Measurements from ENCODE around the gene RALB. TPM values are rescaled to one million over a fixed set of nuclear protein-coding genes. Genes with fewer than 3 reads are reported as not detected.

The RALB gene
- total RNA-seq, 1 experiment from 2014 or later: 59.4 TPM

DNA sequence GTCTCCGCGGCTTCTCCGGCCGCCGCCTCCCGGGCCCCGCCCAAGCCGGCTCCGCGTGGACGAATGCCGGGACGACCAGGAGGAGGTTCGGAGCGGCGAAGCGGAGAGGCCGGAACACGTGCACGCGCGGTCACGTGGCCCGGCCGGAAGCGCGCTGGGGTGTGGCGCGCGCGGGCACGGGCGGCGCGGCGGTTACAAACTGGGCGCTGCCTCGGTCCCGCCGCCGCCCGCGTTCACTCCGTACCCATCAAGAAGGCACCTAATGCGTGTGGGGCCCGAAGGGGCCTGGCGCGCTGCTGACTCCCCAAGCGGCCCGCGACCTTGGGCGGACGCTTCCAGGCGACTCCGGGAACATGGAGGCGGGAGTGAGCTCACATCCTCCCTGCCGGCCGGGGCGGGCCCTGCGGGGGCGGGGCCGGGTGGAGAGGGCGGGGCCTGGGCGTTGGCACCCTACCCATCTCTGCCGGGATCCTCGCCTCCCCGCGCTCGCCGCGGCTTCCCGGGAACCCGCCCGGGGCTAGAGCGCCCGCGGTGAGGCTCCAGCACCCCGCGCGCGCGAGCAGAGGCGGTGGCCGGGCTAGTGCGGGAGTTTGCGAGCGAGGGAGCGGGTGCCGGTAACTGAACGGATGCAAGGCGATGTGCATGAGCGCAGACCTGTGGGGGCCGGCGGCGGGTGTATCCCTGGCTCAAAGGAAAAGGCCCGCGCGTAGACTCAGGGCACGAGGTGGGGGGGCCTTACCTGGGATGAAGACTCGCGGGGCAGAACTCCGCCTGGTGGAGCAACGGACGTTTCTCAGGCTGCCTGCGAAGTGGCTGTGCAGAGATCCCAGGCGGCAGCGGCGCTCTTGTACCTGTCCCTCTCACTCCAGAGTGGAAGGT lies 29.4 kb upstream of the RALB start, which contains the start of gene TMEM185B:
TSS of gene TMEM185B (minus strand) at position 367 of the 879 bp plus-strand sequence. CDS start 424 bp downstream, outside the sequence.
- no TSS peak for BruUV-seq (replicated peaks)
- peaks cover 23% of the 10 kb centered on the region for H3K4me1 ChIP-seq
- CTCF ChIA-PET: interaction anchor here (0.5 to 1.5 kb wide), 11 partner anchors 21 to 459 kb away, joined by 3 to 19 read pairs (median 3); partner anchors contain the start of gene RALB
- Mint-ChIP-seq H3K4me3 (ENCODE audit: unreplicated experiment) (peak within 1 kb of the TSS; percentile 97), H3K27ac (ENCODE audit: unreplicated experiment) (peak within 1 kb of the TSS; percentile 96), H3K9me3 (ENCODE audit: unreplicated experiment) (no peaks in the 10 kb centered on the region), H3K36me3 (ENCODE audit: insufficient read depth, unreplicated experiment) (peaks cover 34% of the 10 kb centered on the region), H3K27me3 (ENCODE audit: insufficient read depth, unreplicated experiment) (no peaks in the 10 kb centered on the region), H3K4me1 (ENCODE audit: low read depth, unreplicated experiment) (peaks cover 17% of the 10 kb centered on the region)
- POLR2A ChIA-PET: interaction anchor here (0.6 to 1.6 kb wide), 12 partner anchors 8 to 464 kb away, joined by 3 to 46 read pairs (median 6); partner anchors contain the start of genes EPB41L5, PTPN4 and RALB
- TF ChIP-seq, protein P1, sequence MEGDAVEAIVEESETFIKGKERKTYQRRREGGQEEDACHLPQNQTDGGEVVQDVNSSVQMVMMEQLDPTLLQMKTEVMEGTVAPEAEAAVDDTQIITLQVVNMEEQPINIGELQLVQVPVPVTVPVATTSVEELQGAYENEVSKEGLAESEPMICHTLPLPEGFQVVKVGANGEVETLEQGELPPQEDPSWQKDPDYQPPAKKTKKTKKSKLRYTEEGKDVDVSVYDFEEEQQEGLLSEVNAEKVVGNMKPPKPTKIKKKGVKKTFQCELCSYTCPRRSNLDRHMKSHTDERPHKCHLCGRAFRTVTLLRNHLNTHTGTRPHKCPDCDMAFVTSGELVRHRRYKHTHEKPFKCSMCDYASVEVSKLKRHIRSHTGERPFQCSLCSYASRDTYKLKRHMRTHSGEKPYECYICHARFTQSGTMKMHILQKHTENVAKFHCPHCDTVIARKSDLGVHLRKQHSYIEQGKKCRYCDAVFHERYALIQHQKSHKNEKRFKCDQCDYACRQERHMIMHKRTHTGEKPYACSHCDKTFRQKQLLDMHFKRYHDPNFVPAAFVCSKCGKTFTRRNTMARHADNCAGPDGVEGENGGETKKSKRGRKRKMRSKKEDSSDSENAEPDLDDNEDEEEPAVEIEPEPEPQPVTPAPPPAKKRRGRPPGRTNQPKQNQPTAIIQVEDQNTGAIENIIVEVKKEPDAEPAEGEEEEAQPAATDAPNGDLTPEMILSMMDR (IDR thresholded peaks at IDR 0.05; ENCODE audit: insufficient read depth in 1 of 2, low read depth in 1 of 2, low read length in 1 of 2, severe bottlenecking in 1 of 2, unreplicated experiment in 1 of 2): peak; percentile 54 to 77
- peak; percentile 96 to 98 for DNase-seq
- H3K4me3 ChIP-seq (ENCODE audit: low read depth, low read length): peak within 1 kb of the TSS; percentile 76
- H3K27me3 ChIP-seq (replicated peaks; ENCODE audit: control insufficient read depth, insufficient read depth, low read length): no peaks in the 10 kb centered on the region
- H3K36me3 ChIP-seq (ENCODE audit: control insufficient read depth, insufficient read depth, low read length): peaks cover 1% of the 10 kb centered on the region; the same call in 1 of the 2 replicates
- H3K9me3 ChIP-seq: no peaks in the 10 kb centered on the region
- intact Hi-C loops (cut with micrococcal nuclease; ENCODE audit: unreplicated experiment): loop anchor here (1.0 to 10.0 kb wide), 6 partner anchors 15 to 1308 kb away; partner anchors contain the start of genes RALB and RNU4ATAC

DNA sequence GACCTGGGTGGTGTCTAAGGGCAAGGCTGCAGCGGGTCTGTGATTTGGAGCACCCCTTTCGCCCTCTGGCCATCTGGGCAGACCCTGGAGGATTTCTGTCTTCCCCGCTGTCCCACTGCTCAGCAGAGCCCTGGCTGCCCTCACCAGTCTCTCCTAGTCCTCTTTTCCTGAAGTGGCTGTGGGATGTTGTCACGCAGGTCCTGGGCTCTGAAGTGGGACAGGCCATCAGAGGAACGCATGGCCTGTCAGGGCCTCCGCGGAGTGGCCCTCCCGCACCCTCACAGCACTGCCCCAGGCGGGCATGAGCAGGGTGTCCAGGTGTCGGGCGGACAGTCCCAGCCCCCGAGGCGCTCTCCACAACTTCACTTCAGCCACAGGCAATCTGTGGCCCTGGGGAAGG lies 28.4 kb upstream of the RALB start:
- POLR2A ChIA-PET: no interaction called here
- peak overlapping the region; percentile 97 for H3K4me3 Mint-ChIP-seq (ENCODE audit: unreplicated experiment)

More for the DNA sequence above, 28.4 kb upstream of the RALB start:
- Histone ChIP-seq H3K9me3 (no peaks in the 10 kb centered on the region), H3K36me3 (ENCODE audit: control insufficient read depth, insufficient read depth, low read length) (peaks cover 1% of the 10 kb centered on the region; the same call in 1 of the 2 replicates), H3K4me3 (ENCODE audit: low read depth, low read length) (peak overlapping the region; percentile 76), H3K4me1 (peaks cover 27% of the 10 kb centered on the region), H3K27me3 (replicated peaks; ENCODE audit: control insufficient read depth, insufficient read depth, low read length) (no peaks in the 10 kb centered on the region)
- no peaks in the 10 kb centered on the region for H3K9me3 Mint-ChIP-seq (ENCODE audit: unreplicated experiment)
- peaks cover 26% of the 10 kb centered on the region for H3K36me3 Mint-ChIP-seq (ENCODE audit: insufficient read depth, unreplicated experiment)
- peaks cover 24% of the 10 kb centered on the region for H3K4me1 Mint-ChIP-seq (ENCODE audit: low read depth, unreplicated experiment)
- no peaks in the 10 kb centered on the region for H3K27me3 Mint-ChIP-seq (ENCODE audit: insufficient read depth, unreplicated experiment)
- CTCF ChIA-PET: interaction anchor here (1.3 kb wide), 1 partner anchor 89 kb away, joined by 4 read pairs; no protein-coding TSS in a partner anchor
- TF ChIP-seq, protein P1 (IDR thresholded peaks at IDR 0.05; ENCODE audit: insufficient read depth in 1 of 2, low read depth in 1 of 2, low read length in 1 of 2, severe bottlenecking in 1 of 2, unreplicated experiment in 1 of 2): no peak
- BruUV-seq (replicated peaks): no TSS peak
- DNase-seq: peak in 1 of 2 experiments; percentile 50
- peak overlapping the region; percentile 96 for H3K27ac Mint-ChIP-seq (ENCODE audit: unreplicated experiment)
- intact Hi-C loops (cut with micrococcal nuclease; ENCODE audit: unreplicated experiment): loop anchor here (10.0 kb wide), 1 partner anchor 241 kb away; no protein-coding TSS in a partner anchor
